Measurements from ENCODE around the gene MEGF11. TPM values are rescaled to one million over a fixed set of nuclear protein-coding genes. Genes with fewer than 3 reads are reported as not detected.

Gene MEGF11
- total RNA-seq, 1 experiment from 2014 or later = 1.2 TPM

- Histone ChIP-seq H3K79me2 (ENCODE audit: insufficient read depth, low read length) (no peaks in the 10 kb centered on the region), H3K27me3 (ENCODE audit: insufficient read depth, low read length) (peaks cover 29% of the 10 kb centered on the region), H3K18ac (ENCODE audit: insufficient read length, low read depth, low read length) (no peak overlapping the region), H4K5ac (ENCODE audit: insufficient read length, low read depth, low read length) (no peak overlapping the region), H3K4ac (ENCODE audit: low read depth, low read length) (no peak overlapping the region), H3K23me2 (ENCODE audit: insufficient read length, low read depth, low read length, poor library complexity, severe bottlenecking) (peaks cover 19% of the 10 kb centered on the region), H2AFZ (ENCODE audit: low read length) (no peak overlapping the region), H2AK5ac (ENCODE audit: insufficient read length, low read length) (no peak overlapping the region), H3K14ac (ENCODE audit: insufficient read depth, low read length) (no peak overlapping the region), H3K9me3 (ENCODE audit: control insufficient read depth, low read depth, low read length) (no peaks in the 10 kb centered on the region), H2BK15ac (ENCODE audit: low read depth, low read length) (no peak overlapping the region), H2BK5ac (ENCODE audit: insufficient read length, low read length) (no peak overlapping the region), H3K27ac (ENCODE audit: insufficient read length, low read depth, low read length) (no peak overlapping the region), H3K4me1 (ENCODE audit: insufficient read depth, low read length) (no peaks in the 10 kb centered on the region), H3K9ac (ENCODE audit: extremely low read depth, insufficient read length, low read length) (no peak overlapping the region), H4K20me1 (ENCODE audit: control insufficient read depth, insufficient read depth, insufficient read length) (peaks cover 2% of the 10 kb centered on the region), H3K23ac (ENCODE audit: insufficient read length, low read depth, low read length) (no peak overlapping the region), H2BK20ac (ENCODE audit: low read depth, low read length, poor library complexity, severe bottlenecking) (no peak overlapping the region), H3K79me1 (ENCODE audit: insufficient read depth, low read depth, low read length, poor library complexity, severe bottlenecking) (no peaks in the 10 kb centered on the region), H3K56ac (ENCODE audit: insufficient read length, low read depth, low read length) (no peak overlapping the region), H4K8ac (replicated peaks; ENCODE audit: insufficient read length, low read depth, low read length) (no peak overlapping the region), H3T11ph (ENCODE audit: low read length) (no peak overlapping the region), H3K4me2 (ENCODE audit: insufficient read depth, insufficient read length, low read length) (no peak overlapping the region), H2BK12ac (ENCODE audit: insufficient read length, low read depth, low read length) (no peak overlapping the region), H4K91ac (ENCODE audit: insufficient read length, low read depth, low read length) (no peak overlapping the region), H2BK120ac (ENCODE audit: low read depth, low read length, poor library complexity, severe bottlenecking) (no peak overlapping the region)
- Mint-ChIP-seq H3K36me3 (ENCODE audit: insufficient read depth in 1 of 3, low read depth in 3 of 3) (no peaks in the 10 kb centered on the region), H3K9me3 (peaks cover 0 to 4% of the 10 kb centered on the region in 2 experiments; a peak in 1 of 5 replicates), H3K4me3 (no peak overlapping the region), H3K27me3 (ENCODE audit: low read depth) (peaks cover 72% of the 10 kb centered on the region), H3K27ac (no peak overlapping the region), H3K4me1 (peaks cover 10 to 17% of the 10 kb centered on the region in 2 experiments)
- TF ChIP-seq CTCF (conservative IDR thresholded peaks at IDR 0.05) = no peak
- WGBS (ENCODE audit: extremely low coverage, insufficient read length, low lambda C conversion rate) = no CpG with 5 or more reads among the region's 3 CpGs
- DNase-seq = no peak
Observed at GRCh38 chr15:66256692-66257091, 3.1 kb upstream of the MEGF11 start.
